ENCODE data around the gene HNRNPM. TPM values are rescaled to one million over a fixed set of nuclear protein-coding genes. Genes with fewer than 3 reads are reported as not detected.
A peak's percentile ranks its signal among the peaks of the same experiment; 100 is the strongest.

The HNRNPM gene
- total RNA-seq, 1 experiment from 2014 or later = 468 TPM

GRCh38 chr19:8401981-8402411 lies 42.8 kb upstream of the HNRNPM start:
- no peaks in the 10 kb centered on the region for H4K20me1 ChIP-seq (ENCODE audit: control insufficient read depth, insufficient read depth, insufficient read length)
- peaks cover 3% of the 10 kb centered on the region; the same call in 1 of the 2 replicates for H3K79me2 ChIP-seq (ENCODE audit: insufficient read depth, low read length)
- no peak overlapping the region for H3K4me2 ChIP-seq (ENCODE audit: insufficient read depth, insufficient read length, low read length)
- no peaks in the 10 kb centered on the region for H3K27me3 ChIP-seq (ENCODE audit: insufficient read depth, low read length)
- Mint-ChIP-seq H3K4me1 (peaks cover 4% of the 10 kb centered on the region in 2 experiments; a peak in 3 of 4 replicates), H3K9me3 (no peaks in the 10 kb centered on the region; a peak in 1 of 5 replicates), H3K27ac (peak overlapping the region in 1 of 3 experiments; percentile 68; a peak in 2 of 7 replicates), H3K36me3 (ENCODE audit: insufficient read depth in 1 of 3, low read depth in 3 of 3) (peaks cover 20 to 44% (median 43%) of the 10 kb centered on the region in 3 experiments), H3K27me3 (ENCODE audit: low read depth) (no peaks in the 10 kb centered on the region; the same call in 1 of the 2 replicates), H3K4me3 (no peak overlapping the region)
- no peak overlapping the region for H3K56ac ChIP-seq (ENCODE audit: insufficient read length, low read depth, low read length)
- no peak overlapping the region for H2BK12ac ChIP-seq (ENCODE audit: insufficient read length, low read depth, low read length)
- no peak overlapping the region for H2BK5ac ChIP-seq (ENCODE audit: insufficient read length, low read length)
- no peak overlapping the region for H4K8ac ChIP-seq (replicated peaks; ENCODE audit: insufficient read length, low read depth, low read length)
- H3K14ac ChIP-seq (ENCODE audit: insufficient read depth, low read length) = no peak overlapping the region
- H2AK5ac ChIP-seq (ENCODE audit: insufficient read length, low read length) = no peak overlapping the region
- H3K27ac ChIP-seq (ENCODE audit: insufficient read length, low read depth, low read length) = no peak overlapping the region
- H3K4me1 ChIP-seq (ENCODE audit: insufficient read depth, low read length) = no peaks in the 10 kb centered on the region
- no peaks in the 10 kb centered on the region for H3K23me2 ChIP-seq (ENCODE audit: insufficient read length, low read depth, low read length, poor library complexity, severe bottlenecking)
- H2BK120ac ChIP-seq (ENCODE audit: low read depth, low read length, poor library complexity, severe bottlenecking) = no peak overlapping the region
- no peak overlapping the region for H3K4ac ChIP-seq (ENCODE audit: low read depth, low read length)
- H4K91ac ChIP-seq (ENCODE audit: insufficient read length, low read depth, low read length) = no peak overlapping the region
- no peak overlapping the region for H3K23ac ChIP-seq (ENCODE audit: insufficient read length, low read depth, low read length)
- peaks cover 6% of the 10 kb centered on the region for H3K79me1 ChIP-seq (ENCODE audit: insufficient read depth, low read depth, low read length, poor library complexity, severe bottlenecking)
- no peak overlapping the region for H3T11ph ChIP-seq (ENCODE audit: low read length)
- DNase-seq = no peak
- no peak overlapping the region for H2AFZ ChIP-seq (ENCODE audit: low read length)
- no peaks in the 10 kb centered on the region for H3K9me3 ChIP-seq (ENCODE audit: control insufficient read depth, low read depth, low read length)
- TF ChIP-seq, protein P1, sequence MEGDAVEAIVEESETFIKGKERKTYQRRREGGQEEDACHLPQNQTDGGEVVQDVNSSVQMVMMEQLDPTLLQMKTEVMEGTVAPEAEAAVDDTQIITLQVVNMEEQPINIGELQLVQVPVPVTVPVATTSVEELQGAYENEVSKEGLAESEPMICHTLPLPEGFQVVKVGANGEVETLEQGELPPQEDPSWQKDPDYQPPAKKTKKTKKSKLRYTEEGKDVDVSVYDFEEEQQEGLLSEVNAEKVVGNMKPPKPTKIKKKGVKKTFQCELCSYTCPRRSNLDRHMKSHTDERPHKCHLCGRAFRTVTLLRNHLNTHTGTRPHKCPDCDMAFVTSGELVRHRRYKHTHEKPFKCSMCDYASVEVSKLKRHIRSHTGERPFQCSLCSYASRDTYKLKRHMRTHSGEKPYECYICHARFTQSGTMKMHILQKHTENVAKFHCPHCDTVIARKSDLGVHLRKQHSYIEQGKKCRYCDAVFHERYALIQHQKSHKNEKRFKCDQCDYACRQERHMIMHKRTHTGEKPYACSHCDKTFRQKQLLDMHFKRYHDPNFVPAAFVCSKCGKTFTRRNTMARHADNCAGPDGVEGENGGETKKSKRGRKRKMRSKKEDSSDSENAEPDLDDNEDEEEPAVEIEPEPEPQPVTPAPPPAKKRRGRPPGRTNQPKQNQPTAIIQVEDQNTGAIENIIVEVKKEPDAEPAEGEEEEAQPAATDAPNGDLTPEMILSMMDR (conservative IDR thresholded peaks at IDR 0.05) = no peak
- H2BK20ac ChIP-seq (ENCODE audit: low read depth, low read length, poor library complexity, severe bottlenecking) = no peak overlapping the region
- no peak overlapping the region for H3K9ac ChIP-seq (ENCODE audit: extremely low read depth, insufficient read length, low read length)
- no CpG with 5 or more reads among the region's 21 CpGs for WGBS (ENCODE audit: extremely low coverage, insufficient read length, low lambda C conversion rate)
- H2BK15ac ChIP-seq (ENCODE audit: low read depth, low read length) = no peak overlapping the region
- H3K18ac ChIP-seq (ENCODE audit: insufficient read length, low read depth, low read length) = no peak overlapping the region
- no peak overlapping the region for H4K5ac ChIP-seq (ENCODE audit: insufficient read length, low read depth, low read length)

All from H9 (cell line).